Ovary (tissue), 9 donors: ENCODE results near the gene MTA1. TPM values are rescaled to one million over a fixed set of nuclear protein-coding genes. Genes with fewer than 3 reads are reported as not detected.

ENCODE experiments used
- DNase-seq, 5 donors: peaks; one replicate each; pipeline ENCODE4 v3.0.0-alpha.2; 2019 to 2020
- H3K27ac ChIP-seq, 2 donors: fragments of 200-600 bp; one replicate each; pipeline versions ENCODE4 v1.5.1 to v1.8.0; 2019 to 2022
- H3K27me3 ChIP-seq: fragments of 200-600 bp; one replicate; pipeline ENCODE4 v1.8.0; 2022
- H3K36me3 ChIP-seq: fragments of 200-600 bp; sonication (generic); one replicate; pipeline ENCODE4 v1.5.1; 2019
- H3K4me1 ChIP-seq: one replicate; pipeline ENCODE4 v1.8.1; 2013; ENCODE audit warnings: mild to moderate bottlenecking, moderate library complexity; ENCODE audit not compliant: insufficient read depth
- H3K4me3 ChIP-seq: fragments of 200-600 bp; sonication (generic); one replicate; pipeline ENCODE4 v1.5.1; 2017
- H3K9me3 ChIP-seq, 2 donors: fragments of 200-600 bp in 1 of 2; sonication (generic) in 1 of 2; one replicate each; pipeline versions ENCODE4 v1.5.1 to v1.8.1; 2013 to 2019; ENCODE audit warnings: mild to moderate bottlenecking in 1 of 2, moderate library complexity in 1 of 2
- EP300 ChIP-seq: sonication (generic); formaldehyde crosslinking; IDR thresholded peaks from one replicate; pipeline ENCODE4 v1.6.1; 2017; ENCODE audit warnings: antibody characterized with exemption
- POLR2A ChIP-seq: fragments of 450-650 bp; IDR thresholded peaks from one replicate; pipeline ENCODE4 v1.6.1; 2017; ENCODE audit warnings: antibody characterized with exemption, mild to moderate bottlenecking, moderate library complexity
- WGBS, 3 donors: extraction: QIAGEN DNeasy Blood & Tissue Kit in 1 of 3; methylation state at CpG; one replicate each; pipeline versions ENCODE4 v1.1.5 to v1.1.7; 2013 to 2017; 5-methylcytosine and 5-hydroxymethylcytosine counted together
- intact Hi-C, 4 donors: fragments of 100-400 bp; cut with DNase I; formaldehyde crosslinking; loops; one replicate each; pipeline versions ENCODE4 v1.11.0 to v1.15.1; 2022 to 2023
- polyA plus RNA-seq, 2 donors: library from polyadenylated mRNA; stranded (reverse); fragments of 200-250 nt in 1 of 2; fragments of 350-450 nt in 1 of 2; fragmentation: Illumina TruSeq in 1 of 2; extraction: RNeasy Lipid Tissue Mini Kit (QIAGEN cat#74804) in 1 of 2; gene quantifications; one replicate each; pipeline ENCODE4 v1.2.3, GENCODE V29; 2013 to 2014
- total RNA-seq, 7 donors: library from RNA; depleted of rRNA in 2 of 7; stranded (reverse); fragments of >200 nt in 2 of 7; fragmentation: NEBNext Ultra II Directional in 3 of 7; extraction: Animal tissue kit (Norgen Biotek cat#: 25700) in 3 of 7; gene quantifications; one replicate each; pipeline versions ENCODE4 v1.1.0 to v1.2.4, GENCODE V29; 2016 to 2023
- TF ChIP-seq, protein P1 (sequence below), 3 donors: fragments of 450-650 bp in 2 of 3; fragments of 200-600 bp in 1 of 3; IDR thresholded peaks; one replicate each; pipeline versions ENCODE4 v1.5.1 to v1.8.0; 2016 to 2022; ENCODE audit warnings: antibody characterized with exemption in 3 of 3, mild to moderate bottlenecking in 1 of 3
- donor health status: DM: no; HTN: no; CAD: no; lungs with moderate emphysema.
- donor health status: DM: no; HTN: no; CAD: no.
- donor health status: Bipolar disorder and iron deficiency.
- donor health status: DM: yes; HTN: yes; CAD: no.
- donor health status: DM: no; HTN: no; CAD: no.
- donor health status: DM: yes; HTN: yes; CAD: no.

Gene MTA1
- total and polyA plus RNA-seq, 9 donors: 23.0 to 128 (median 104) TPM

DNA sequence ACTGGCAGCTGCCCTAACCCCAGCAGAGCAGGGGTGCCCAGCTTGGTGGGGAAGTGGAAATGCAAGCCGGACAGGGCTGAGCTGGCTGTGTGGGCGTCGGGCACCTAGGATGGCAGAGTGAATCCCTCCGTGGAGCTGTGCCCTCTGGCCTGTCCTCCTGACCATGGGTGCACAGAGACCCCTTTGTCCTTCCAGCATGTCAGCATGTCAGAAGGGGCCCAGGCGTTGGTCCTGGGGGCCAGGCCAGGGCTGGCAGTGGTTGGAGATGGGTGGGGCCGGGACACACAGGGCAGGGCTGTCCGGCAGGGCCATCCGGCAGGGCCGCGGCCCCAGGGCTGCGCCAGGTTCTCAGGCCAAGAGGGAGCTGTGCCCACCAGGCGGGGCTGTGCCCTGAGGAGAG, 30.1 kb upstream of the MTA1 start:
- H3K4me3 ChIP-seq: no peak overlapping the region
- peak in 1 of 5 donors; percentile 14 for DNase-seq
- TF ChIP-seq, protein P1, sequence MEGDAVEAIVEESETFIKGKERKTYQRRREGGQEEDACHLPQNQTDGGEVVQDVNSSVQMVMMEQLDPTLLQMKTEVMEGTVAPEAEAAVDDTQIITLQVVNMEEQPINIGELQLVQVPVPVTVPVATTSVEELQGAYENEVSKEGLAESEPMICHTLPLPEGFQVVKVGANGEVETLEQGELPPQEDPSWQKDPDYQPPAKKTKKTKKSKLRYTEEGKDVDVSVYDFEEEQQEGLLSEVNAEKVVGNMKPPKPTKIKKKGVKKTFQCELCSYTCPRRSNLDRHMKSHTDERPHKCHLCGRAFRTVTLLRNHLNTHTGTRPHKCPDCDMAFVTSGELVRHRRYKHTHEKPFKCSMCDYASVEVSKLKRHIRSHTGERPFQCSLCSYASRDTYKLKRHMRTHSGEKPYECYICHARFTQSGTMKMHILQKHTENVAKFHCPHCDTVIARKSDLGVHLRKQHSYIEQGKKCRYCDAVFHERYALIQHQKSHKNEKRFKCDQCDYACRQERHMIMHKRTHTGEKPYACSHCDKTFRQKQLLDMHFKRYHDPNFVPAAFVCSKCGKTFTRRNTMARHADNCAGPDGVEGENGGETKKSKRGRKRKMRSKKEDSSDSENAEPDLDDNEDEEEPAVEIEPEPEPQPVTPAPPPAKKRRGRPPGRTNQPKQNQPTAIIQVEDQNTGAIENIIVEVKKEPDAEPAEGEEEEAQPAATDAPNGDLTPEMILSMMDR (IDR thresholded peaks at IDR 0.05): no peak
- TF ChIP-seq POLR2A (no peak), EP300 (no peak)
- H3K27me3 ChIP-seq: no peaks in the 10 kb centered on the region
- WGBS, 3 donors: 69 to 88% (median 87%) methylated on average over 10 to 12 of the region's 12 CpGs
- no peaks in the 10 kb centered on the region for H3K9me3 ChIP-seq
- intact Hi-C loops: no loop called here
- no peak overlapping the region for H3K27ac ChIP-seq
- no peaks in the 10 kb centered on the region for H3K36me3 ChIP-seq
- no peaks in the 10 kb centered on the region for H3K4me1 ChIP-seq

DNA sequence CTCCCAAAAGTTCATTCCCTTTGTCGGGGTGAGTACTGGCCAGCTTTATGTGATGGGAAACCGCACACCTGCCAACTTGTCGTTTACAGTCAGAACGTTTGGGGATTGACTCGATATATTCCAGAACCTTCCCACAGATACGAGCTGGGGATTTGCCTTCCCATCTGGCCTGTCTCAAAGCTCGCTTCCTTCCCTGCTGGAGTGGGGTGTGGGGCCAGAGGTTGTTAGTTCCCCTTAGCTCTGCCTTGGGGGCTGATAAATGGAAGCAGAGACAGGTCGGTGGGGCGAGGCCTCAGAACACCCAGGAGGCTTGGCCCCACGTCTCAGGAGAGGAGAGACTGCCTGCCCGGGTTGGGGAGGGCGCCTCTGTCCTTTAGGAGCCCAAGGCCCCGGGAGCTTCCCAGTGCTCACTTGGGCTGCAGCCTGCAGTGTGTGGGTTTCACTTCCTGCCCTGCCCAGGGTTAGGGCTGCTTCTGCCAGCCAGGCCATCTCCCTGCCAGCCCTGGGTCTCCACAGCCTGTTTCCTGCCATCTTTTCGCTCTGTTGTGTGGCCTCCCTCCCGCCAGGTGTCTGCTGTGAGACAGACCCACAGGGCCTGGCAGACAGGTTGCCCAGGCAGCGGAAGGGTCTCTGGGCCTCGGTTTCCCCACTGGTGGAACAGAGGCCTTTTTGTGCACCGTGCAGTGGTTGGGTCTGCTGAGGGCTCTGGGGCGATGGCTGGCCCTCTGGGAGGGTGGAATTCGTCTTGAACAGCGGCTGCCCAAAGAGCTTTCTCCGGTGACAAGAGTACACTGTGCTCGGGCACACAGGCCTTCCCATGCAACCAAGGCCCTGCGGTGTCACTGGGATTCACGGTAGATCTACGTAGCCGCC, 29.4 kb upstream of the MTA1 start:
- H3K4me1 ChIP-seq: no peaks in the 10 kb centered on the region
- H3K27ac ChIP-seq: no peak overlapping the region
- no peak overlapping the region for H3K4me3 ChIP-seq
- no peaks in the 10 kb centered on the region for H3K27me3 ChIP-seq
- no peaks in the 10 kb centered on the region for H3K9me3 ChIP-seq
- TF ChIP-seq, protein P1 (IDR thresholded peaks at IDR 0.05): no peak
- TF ChIP-seq EP300: no peak
- no peaks in the 10 kb centered on the region for H3K36me3 ChIP-seq
- 81 to 85% (median 85%) methylated on average over 27 of the region's 27 CpGs for WGBS, 3 donors
- intact Hi-C loops: no loop called here
- peak in 1 of 5 donors; percentile 15 for DNase-seq

DNA sequence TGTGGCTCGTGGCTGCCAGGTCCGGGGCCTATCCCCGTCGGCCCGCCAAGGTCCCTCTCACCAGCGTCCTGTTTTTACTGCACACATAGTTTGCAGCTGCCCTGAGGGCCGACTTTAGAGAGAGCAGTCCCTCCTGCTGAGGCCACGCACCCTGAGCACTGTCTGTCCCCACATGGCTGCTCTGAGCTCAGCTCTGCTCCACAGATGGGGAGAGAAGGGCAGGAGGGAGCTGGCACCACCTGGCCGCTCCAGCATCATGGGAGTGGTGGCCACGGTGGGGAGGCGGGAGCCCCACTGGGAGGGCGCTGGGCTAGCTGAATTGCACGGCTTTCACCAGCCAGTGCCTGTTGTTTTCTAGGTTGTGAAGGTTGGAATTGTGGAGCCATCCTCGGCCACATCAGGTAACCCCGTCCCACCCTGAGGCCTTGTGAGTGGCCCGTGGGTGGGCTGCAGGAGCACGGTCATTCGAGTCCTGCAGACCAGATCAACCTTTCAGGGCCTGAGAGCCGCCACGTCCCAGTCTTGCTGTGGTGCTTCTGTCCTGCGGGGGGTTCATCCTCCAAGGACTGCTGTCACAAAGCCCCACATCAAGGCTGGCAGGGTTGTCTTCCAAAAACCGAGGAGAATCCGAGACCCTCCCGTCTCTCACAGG, 28.7 kb upstream of the MTA1 start:
- Histone ChIP-seq H3K4me3 (no peak overlapping the region), H3K4me1 (no peaks in the 10 kb centered on the region), H3K9me3 (no peaks in the 10 kb centered on the region), H3K27me3 (no peaks in the 10 kb centered on the region), H3K27ac (no peak overlapping the region), H3K36me3 (no peaks in the 10 kb centered on the region)
- DNase-seq: peak in 1 of 5 donors; percentile 13
- intact Hi-C loops: no loop called here
- TF ChIP-seq, protein P1 (IDR thresholded peaks at IDR 0.05): no peak
- TF ChIP-seq EP300: no peak
- TF ChIP-seq POLR2A: no peak
- WGBS, 3 donors: 87 to 91% (median 89%) methylated on average over 24 of the region's 24 CpGs

DNA sequence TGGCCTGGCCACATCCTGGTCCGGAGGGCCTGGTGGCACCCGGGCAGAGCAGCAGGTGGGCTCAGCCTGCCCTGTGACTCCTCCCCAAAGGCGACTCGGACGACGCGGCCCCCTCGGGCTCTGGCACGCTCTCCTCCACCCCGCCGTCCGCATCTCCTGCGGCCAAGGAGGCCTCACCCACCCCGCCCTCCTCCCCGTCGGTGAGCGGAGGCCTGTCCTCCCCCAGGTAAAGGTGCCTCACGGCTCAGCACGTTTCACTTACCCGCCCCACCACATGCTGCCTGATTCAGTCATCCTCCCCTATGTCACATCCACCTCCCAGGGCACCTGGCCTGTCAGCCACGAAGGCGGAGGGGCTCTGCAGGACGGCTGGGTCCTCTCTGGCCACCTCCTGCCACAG, 28.1 kb upstream of the MTA1 start:
- WGBS, 3 donors: 78 to 87% (median 80%) methylated on average over 22 to 23 of the region's 23 CpGs
- DNase-seq: peak in 1 of 5 donors; percentile 22
- H3K9me3 ChIP-seq: no peaks in the 10 kb centered on the region
- H3K4me3 ChIP-seq: no peak overlapping the region
- no peaks in the 10 kb centered on the region for H3K36me3 ChIP-seq
- H3K4me1 ChIP-seq: no peaks in the 10 kb centered on the region
- no peak overlapping the region for H3K27ac ChIP-seq
- no peaks in the 10 kb centered on the region for H3K27me3 ChIP-seq
- TF ChIP-seq EP300 (no peak), POLR2A (no peak)
- TF ChIP-seq, protein P1 (IDR thresholded peaks at IDR 0.05): no peak
- intact Hi-C loops: no loop called here
